Neural cell (in vitro differentiated cells): ENCODE data around the gene HDAC4. TPM values are rescaled to one million over a fixed set of nuclear protein-coding genes. Genes with fewer than 3 reads are reported as not detected.

Experiments used
- H2AFZ ChIP-seq: fragments of 200-600, 300-800 bp; sonication (generic), shearing (Covaris generic); 2 replicates; pipeline ENCODE4 v1.6.0; 2014; ENCODE audit warnings: low read depth, mild to moderate bottlenecking, antibody characterized with exemption, low read length, moderate library complexity
- H3F3A ChIP-seq: fragments of 200-600 bp; shearing (Covaris generic); 2 replicates; pipeline ENCODE4 v1.6.1; 2016; ENCODE audit warnings: mild to moderate bottlenecking, moderate library complexity, mixed read lengths, antibody characterized with exemption, low read length; ENCODE audit not compliant: insufficient read depth, poor library complexity, severe bottlenecking
- H3K27ac ChIP-seq: fragments of 200-600, 300-800 bp; sonication (generic), shearing (Covaris generic); 2 replicates; pipeline ENCODE4 v1.5.1; 2014; ENCODE audit warnings: mild to moderate bottlenecking, low read length, moderate library complexity
- H3K27me3 ChIP-seq: fragments of 300-800, 200-600 bp; sonication (generic), shearing (Covaris generic); 2 replicates; pipeline ENCODE4 v1.6.0; 2014; ENCODE audit warnings: mild to moderate bottlenecking, low read depth, low read length, moderate library complexity; ENCODE audit not compliant: insufficient read depth
- H3K36me3 ChIP-seq: fragments of 300-800, 200-600 bp; sonication (generic), shearing (Covaris generic); 2 replicates; pipeline ENCODE4 v1.5.1; 2014; ENCODE audit warnings: mild to moderate bottlenecking, antibody characterized with exemption, low read length, moderate library complexity; ENCODE audit not compliant: insufficient read depth
- H3K4me2 ChIP-seq: fragments of 300-800, 200-600 bp; sonication (generic), shearing (Covaris generic); 2 replicates; pipeline ENCODE4 v1.6.0; 2014; ENCODE audit warnings: mild to moderate bottlenecking, low read length
- H3K4me3 ChIP-seq: fragments of 300-800, 200-600 bp; sonication (generic), shearing (Covaris generic); 2 replicates; pipeline ENCODE4 v1.5.1; 2014; ENCODE audit warnings: mild to moderate bottlenecking, low read length, moderate library complexity
- H3K79me2 ChIP-seq: fragments of 200-600 bp; shearing (Covaris generic); replicated peaks from 2 replicates; pipeline ENCODE4 v1.6.0; 2014; ENCODE audit warnings: mild to moderate bottlenecking, low read length, moderate library complexity; ENCODE audit not compliant: insufficient read depth
- H3K9ac ChIP-seq: fragments of 300-800, 200-600 bp; sonication (generic), shearing (Covaris generic); 2 replicates; pipeline ENCODE4 v1.6.1; 2016; ENCODE audit warnings: mild to moderate bottlenecking, low read length, mixed read lengths
- H3K9me2 ChIP-seq: fragments of 200-600 bp; shearing (Covaris generic); 2 replicates; pipeline ENCODE4 v1.6.1; 2016; ENCODE audit warnings: mild to moderate bottlenecking, low read length, mixed read lengths; ENCODE audit not compliant: insufficient read depth
- H3K9me3 ChIP-seq: fragments of 200-600, 300-800 bp; sonication (generic), shearing (Covaris generic); 2 replicates; pipeline ENCODE4 v1.6.1; 2016; ENCODE audit warnings: mild to moderate bottlenecking, mixed run types, low read length, moderate library complexity, mixed read lengths
- H4K20me1 ChIP-seq: fragments of 200-600 bp; shearing (Covaris generic); 2 replicates; pipeline ENCODE4 v1.6.1; 2016; ENCODE audit warnings: mild to moderate bottlenecking, mixed run types; ENCODE audit not compliant: insufficient read depth
- EP300 ChIP-seq: fragments of 450-650 bp; conservative IDR thresholded peaks from 2 replicates; pipeline ENCODE4 v1.6.1; 2014; ENCODE audit warnings: antibody characterized with exemption, mild to moderate bottlenecking, moderate library complexity; ENCODE audit not compliant: poor library complexity, severe bottlenecking
- EZH2 ChIP-seq: fragments of 200-600, 300-800 bp; shearing (Covaris generic), sonication (generic); IDR thresholded peaks from 2 replicates; pipeline ENCODE4 v1.6.1; 2014; ENCODE audit warnings: antibody characterized with exemption, low read length, borderline replicate concordance, mild to moderate bottlenecking; ENCODE audit not compliant: insufficient read depth, poor library complexity, severe bottlenecking
- MXI1 ChIP-seq: fragments of 450-650 bp; conservative IDR thresholded peaks from 2 replicates; pipeline ENCODE4 v1.6.1; 2014; ENCODE audit warnings: antibody characterized with exemption, mild to moderate bottlenecking; ENCODE audit not compliant: poor library complexity, severe bottlenecking
- POLR2AphosphoS5 ChIP-seq: IDR thresholded peaks from 2 replicates; pipeline ENCODE4 v1.6.1; 2012
- RAD21 ChIP-seq: fragments of 450-650 bp; conservative IDR thresholded peaks from 2 replicates; pipeline ENCODE4 v1.6.1; 2014; ENCODE audit warnings: antibody characterized with exemption, mild to moderate bottlenecking, moderate library complexity
- SMC3 ChIP-seq: fragments of 450-650 bp; conservative IDR thresholded peaks from 2 replicates; pipeline ENCODE4 v1.6.1; 2014; ENCODE audit warnings: antibody characterized with exemption, mild to moderate bottlenecking, moderate library complexity; ENCODE audit not compliant: poor library complexity
- TAF1 ChIP-seq: IDR thresholded peaks from 2 replicates; pipeline ENCODE4 v1.6.1; 2012; ENCODE audit warnings: low read depth
- polyA plus RNA-seq: library from polyadenylated mRNA; depleted of rRNA; stranded (reverse); fragments of >200 nt; gene quantifications from 2 replicates; pipeline ENCODE4 v1.2.3, GENCODE V29; 2014
- TF ChIP-seq, protein P1 (sequence below): IDR thresholded peaks from 2 replicates; pipeline ENCODE4 v1.6.1; 2012; ENCODE audit warnings: borderline replicate concordance
- TF ChIP-seq, protein P2 (sequence below): fragments of 450-650 bp; IDR thresholded peaks from 2 replicates; pipeline ENCODE4 v1.5.1; 2014; ENCODE audit warnings: antibody characterized with exemption, mild to moderate bottlenecking, moderate library complexity; ENCODE audit not compliant: poor library complexity, severe bottlenecking

The HDAC4 gene
- polyA plus RNA-seq, 1 donor from 2014 or later = 3.4 TPM

DNA sequence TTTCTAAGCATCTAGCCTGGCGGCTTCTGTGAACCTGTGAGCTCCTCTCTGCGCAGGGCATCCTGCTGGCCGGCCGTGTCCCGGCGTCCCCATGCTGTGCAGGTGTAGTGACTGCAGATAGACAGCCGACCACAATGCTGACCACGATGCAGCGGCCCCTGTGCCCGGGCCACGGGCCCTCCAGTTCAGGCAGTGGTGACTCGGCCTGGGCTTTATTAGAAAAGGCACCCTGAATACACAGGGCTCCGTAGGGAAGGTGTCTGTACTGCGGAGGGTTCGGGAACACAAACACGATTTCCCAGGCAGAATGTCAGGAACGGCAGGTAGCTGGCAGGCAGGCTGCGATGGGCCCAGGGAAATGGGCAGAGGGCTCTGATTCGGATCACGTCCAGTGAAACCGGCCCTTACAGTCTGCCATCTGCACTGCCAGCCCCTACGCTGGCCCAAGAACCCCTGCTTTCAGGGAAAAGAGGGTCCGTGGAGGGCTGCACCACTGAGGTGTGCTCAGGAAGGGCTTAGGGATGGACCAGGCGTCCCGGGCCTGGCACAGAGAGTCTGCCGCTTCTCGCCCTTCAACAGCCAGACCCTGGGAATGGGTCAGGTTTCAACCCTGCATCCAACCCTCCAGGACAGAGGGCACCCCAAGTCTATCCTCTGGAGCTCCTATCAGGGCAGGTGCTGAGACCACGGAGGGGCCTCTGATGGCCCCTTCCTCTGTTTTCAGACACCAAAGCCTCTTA is 196.5 kb downstream of the HDAC4 start:
- H2AFZ ChIP-seq = no peak overlapping the region
- H3K9ac ChIP-seq = no peak overlapping the region
- TF ChIP-seq SMC3 (no peak), RAD21 (no peak), EP300 (no peak), POLR2AphosphoS5 (no peak)
- TF ChIP-seq, protein P1, sequence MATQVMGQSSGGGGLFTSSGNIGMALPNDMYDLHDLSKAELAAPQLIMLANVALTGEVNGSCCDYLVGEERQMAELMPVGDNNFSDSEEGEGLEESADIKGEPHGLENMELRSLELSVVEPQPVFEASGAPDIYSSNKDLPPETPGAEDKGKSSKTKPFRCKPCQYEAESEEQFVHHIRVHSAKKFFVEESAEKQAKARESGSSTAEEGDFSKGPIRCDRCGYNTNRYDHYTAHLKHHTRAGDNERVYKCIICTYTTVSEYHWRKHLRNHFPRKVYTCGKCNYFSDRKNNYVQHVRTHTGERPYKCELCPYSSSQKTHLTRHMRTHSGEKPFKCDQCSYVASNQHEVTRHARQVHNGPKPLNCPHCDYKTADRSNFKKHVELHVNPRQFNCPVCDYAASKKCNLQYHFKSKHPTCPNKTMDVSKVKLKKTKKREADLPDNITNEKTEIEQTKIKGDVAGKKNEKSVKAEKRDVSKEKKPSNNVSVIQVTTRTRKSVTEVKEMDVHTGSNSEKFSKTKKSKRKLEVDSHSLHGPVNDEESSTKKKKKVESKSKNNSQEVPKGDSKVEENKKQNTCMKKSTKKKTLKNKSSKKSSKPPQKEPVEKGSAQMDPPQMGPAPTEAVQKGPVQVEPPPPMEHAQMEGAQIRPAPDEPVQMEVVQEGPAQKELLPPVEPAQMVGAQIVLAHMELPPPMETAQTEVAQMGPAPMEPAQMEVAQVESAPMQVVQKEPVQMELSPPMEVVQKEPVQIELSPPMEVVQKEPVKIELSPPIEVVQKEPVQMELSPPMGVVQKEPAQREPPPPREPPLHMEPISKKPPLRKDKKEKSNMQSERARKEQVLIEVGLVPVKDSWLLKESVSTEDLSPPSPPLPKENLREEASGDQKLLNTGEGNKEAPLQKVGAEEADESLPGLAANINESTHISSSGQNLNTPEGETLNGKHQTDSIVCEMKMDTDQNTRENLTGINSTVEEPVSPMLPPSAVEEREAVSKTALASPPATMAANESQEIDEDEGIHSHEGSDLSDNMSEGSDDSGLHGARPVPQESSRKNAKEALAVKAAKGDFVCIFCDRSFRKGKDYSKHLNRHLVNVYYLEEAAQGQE = no peak
- H3K27ac ChIP-seq = no peak overlapping the region
- no peaks in the 10 kb centered on the region for H3K9me2 ChIP-seq
- peaks cover 3% of the 10 kb centered on the region for H3K79me2 ChIP-seq
- no peaks in the 10 kb centered on the region for H3K27me3 ChIP-seq
- H3K4me2 ChIP-seq = no peak overlapping the region
- no peaks in the 10 kb centered on the region for H3K9me3 ChIP-seq
- H3K36me3 ChIP-seq = no peaks in the 10 kb centered on the region
- H4K20me1 ChIP-seq = no peaks in the 10 kb centered on the region
- H3F3A ChIP-seq = no peaks in the 10 kb centered on the region
- H3K4me3 ChIP-seq = no peak overlapping the region

GRCh38 chr2:239203443-239204135 is 197.2 kb downstream of the HDAC4 start:
- Histone ChIP-seq H3K4me2 (no peak overlapping the region), H4K20me1 (no peaks in the 10 kb centered on the region), H3K27me3 (no peaks in the 10 kb centered on the region), H2AFZ (no peak overlapping the region), H3K36me3 (no peaks in the 10 kb centered on the region), H3K4me3 (no peak overlapping the region), H3K27ac (no peak overlapping the region), H3K9me3 (no peaks in the 10 kb centered on the region), H3F3A (no peaks in the 10 kb centered on the region), H3K9ac (no peak overlapping the region), H3K79me2 (peaks cover 3% of the 10 kb centered on the region), H3K9me2 (no peaks in the 10 kb centered on the region)
- TF ChIP-seq EZH2 (no peak), RAD21 (no peak), TAF1 (no peak), MXI1 (no peak), SMC3 (no peak), EP300 (no peak), POLR2AphosphoS5 (no peak)
- TF ChIP-seq, protein P1 = no peak
- TF ChIP-seq, protein P2, sequence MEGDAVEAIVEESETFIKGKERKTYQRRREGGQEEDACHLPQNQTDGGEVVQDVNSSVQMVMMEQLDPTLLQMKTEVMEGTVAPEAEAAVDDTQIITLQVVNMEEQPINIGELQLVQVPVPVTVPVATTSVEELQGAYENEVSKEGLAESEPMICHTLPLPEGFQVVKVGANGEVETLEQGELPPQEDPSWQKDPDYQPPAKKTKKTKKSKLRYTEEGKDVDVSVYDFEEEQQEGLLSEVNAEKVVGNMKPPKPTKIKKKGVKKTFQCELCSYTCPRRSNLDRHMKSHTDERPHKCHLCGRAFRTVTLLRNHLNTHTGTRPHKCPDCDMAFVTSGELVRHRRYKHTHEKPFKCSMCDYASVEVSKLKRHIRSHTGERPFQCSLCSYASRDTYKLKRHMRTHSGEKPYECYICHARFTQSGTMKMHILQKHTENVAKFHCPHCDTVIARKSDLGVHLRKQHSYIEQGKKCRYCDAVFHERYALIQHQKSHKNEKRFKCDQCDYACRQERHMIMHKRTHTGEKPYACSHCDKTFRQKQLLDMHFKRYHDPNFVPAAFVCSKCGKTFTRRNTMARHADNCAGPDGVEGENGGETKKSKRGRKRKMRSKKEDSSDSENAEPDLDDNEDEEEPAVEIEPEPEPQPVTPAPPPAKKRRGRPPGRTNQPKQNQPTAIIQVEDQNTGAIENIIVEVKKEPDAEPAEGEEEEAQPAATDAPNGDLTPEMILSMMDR = no peak
